ENCODE measurements around the gene CORO2B. TPM values are rescaled to one million over a fixed set of nuclear protein-coding genes. Genes with fewer than 3 reads are reported as not detected.

CORO2B gene
- total and polyA plus RNA-seq, 2 of the 13 experiments (the other 11 are each of a cell fraction or from before 2014, with no cell fraction given): 0.35 to 0.63 TPM

DNA sequence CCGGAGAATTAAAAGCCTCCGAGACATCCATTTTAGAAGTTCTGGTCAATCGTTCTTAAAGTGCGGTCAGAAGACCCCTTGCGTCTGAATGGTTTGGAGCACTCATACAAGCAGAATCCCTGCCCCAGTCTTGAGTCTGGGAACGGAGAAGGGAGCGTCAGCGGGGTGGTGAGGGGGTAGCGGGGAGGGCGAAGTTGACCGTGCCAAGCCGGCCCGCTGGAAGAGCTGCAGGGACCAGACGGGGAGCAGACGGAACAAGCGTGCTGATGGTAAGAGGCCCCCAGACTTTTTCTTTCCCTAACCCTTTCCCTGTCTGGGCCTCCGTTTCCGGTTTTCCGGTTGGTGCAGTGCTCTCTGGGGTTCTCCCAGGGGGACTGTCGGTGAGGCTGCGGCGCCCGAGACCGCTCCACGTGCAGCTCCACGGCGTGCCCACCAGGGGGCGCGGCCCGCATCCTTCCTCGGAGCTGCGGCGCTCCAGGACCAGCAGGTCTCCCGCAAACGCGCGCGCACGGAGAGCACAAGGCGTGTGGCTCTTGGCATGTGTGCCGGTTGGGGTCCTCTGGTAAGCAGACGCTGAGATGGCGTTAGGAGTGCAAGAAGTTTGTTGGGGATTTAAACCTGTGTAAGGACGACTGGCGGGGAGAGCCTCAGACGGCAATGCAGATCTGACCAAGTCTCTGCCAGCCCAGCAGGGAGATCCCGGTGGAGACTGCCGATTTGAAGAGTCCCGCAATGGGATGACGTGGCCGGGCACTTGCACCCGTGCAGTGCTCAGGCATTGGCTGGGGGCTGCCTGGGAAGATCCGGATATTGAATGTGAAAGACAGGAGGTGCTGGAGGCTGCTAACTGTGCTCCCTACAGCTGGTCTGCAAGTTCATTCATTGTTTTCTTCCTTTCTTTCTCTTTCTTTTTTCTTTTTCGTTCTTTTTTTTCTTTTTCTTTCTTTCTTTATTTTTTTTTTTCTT is 19.2 kb upstream of the CORO2B start (continued):
- TF ChIP-seq XRCC5 (optimal IDR thresholded peaks at IDR 0.05; ENCODE audit: low read length) (peak; percentile 80), FLYWCH1 (CRISPR knock-in tag; IDR thresholded peaks at IDR 0.05) (no peak), ZNF746 (CRISPR knock-in tag; IDR thresholded peaks at IDR 0.05) (no peak), IRF2 (CRISPR knock-in tag; IDR thresholded peaks at IDR 0.05) (peak; percentile 56; the same call in 1 of the 2 replicates), MNT (IDR thresholded peaks at IDR 0.05) (no peak), CREM (IDR thresholded peaks at IDR 0.05) (no peak), CREM (CRISPR knock-in tag; IDR thresholded peaks at IDR 0.05) (no peak), ZNF660 (CRISPR knock-in tag; IDR thresholded peaks at IDR 0.05; ENCODE audit: borderline replicate concordance, low read depth) (no peak), E2F2 (CRISPR knock-in tag; IDR thresholded peaks at IDR 0.05; ENCODE audit: borderline replicate concordance) (no peak), PAX8 (CRISPR knock-in tag; IDR thresholded peaks at IDR 0.05; ENCODE audit: borderline replicate concordance) (no peak), TGIF2 (CRISPR knock-in tag; IDR thresholded peaks at IDR 0.05) (no peak), MYNN (CRISPR knock-in tag; IDR thresholded peaks at IDR 0.05; ENCODE audit: low read depth) (no peak), ZNF781 (CRISPR knock-in tag; IDR thresholded peaks at IDR 0.05; ENCODE audit: borderline replicate concordance, not compliant biosample characterization) (no peak), CHCHD3 (CRISPR knock-in tag; IDR thresholded peaks at IDR 0.05) (no peak), HIC2 (CRISPR knock-in tag; IDR thresholded peaks at IDR 0.05; ENCODE audit: low read depth) (no peak), ZSCAN25 (CRISPR knock-in tag; IDR thresholded peaks at IDR 0.05) (no peak), ARID5B (CRISPR knock-in tag; IDR thresholded peaks at IDR 0.05) (no peak), MED13 (CRISPR knock-in tag; IDR thresholded peaks at IDR 0.05) (no peak), TCF7L2 (IDR thresholded peaks at IDR 0.05; ENCODE audit: low read depth, low read length) (no peak)

All from HepG2 (cell line).